ENCODE data around the gene CDH4. TPM values are rescaled to one million over a fixed set of nuclear protein-coding genes. Genes with fewer than 3 reads are reported as not detected.

Gene CDH4
- total RNA-seq, 1 donor from 2014 or later = 0.99 TPM

GRCh38 chr20:61801428-61801827 lies 549.4 kb downstream of the CDH4 start:
- H3K27me3 Mint-ChIP-seq (ENCODE audit: low read depth) = peaks cover 24% of the 10 kb centered on the region
- peak; percentile 27 for DNase-seq (ENCODE audit: low spot score)
- peaks cover 3% of the 10 kb centered on the region for H3K4me1 Mint-ChIP-seq (ENCODE audit: low read depth)
- H3K27ac Mint-ChIP-seq (ENCODE audit: unreplicated experiment) = no peak overlapping the region
- no peaks in the 10 kb centered on the region for H3K36me3 Mint-ChIP-seq (ENCODE audit: low read depth)
- no peak for TF ChIP-seq CTCF (IDR thresholded peaks at IDR 0.05)
- H3K9me3 Mint-ChIP-seq (ENCODE audit: low read depth) = no peaks in the 10 kb centered on the region
- no peak overlapping the region for H3K4me3 Mint-ChIP-seq (ENCODE audit: unreplicated experiment)

- no peak for TF ChIP-seq CTCF (IDR thresholded peaks at IDR 0.05)
- peak; percentile 59 for DNase-seq (ENCODE audit: low spot score)
- peaks cover 28% of the 10 kb centered on the region for H3K27me3 Mint-ChIP-seq (ENCODE audit: low read depth)
- H3K27ac Mint-ChIP-seq (ENCODE audit: unreplicated experiment) = no peak overlapping the region
- no peak overlapping the region for H3K4me3 Mint-ChIP-seq (ENCODE audit: unreplicated experiment)
- H3K36me3 Mint-ChIP-seq (ENCODE audit: low read depth) = no peaks in the 10 kb centered on the region
- no peaks in the 10 kb centered on the region for H3K9me3 Mint-ChIP-seq (ENCODE audit: low read depth)
- peaks cover 3% of the 10 kb centered on the region for H3K4me1 Mint-ChIP-seq (ENCODE audit: low read depth)
Measured at GRCh38 chr20:61801857-61802442, 549.9 kb downstream of the CDH4 start.

- no peak for TF ChIP-seq CTCF (IDR thresholded peaks at IDR 0.05)
- H3K27ac Mint-ChIP-seq (ENCODE audit: unreplicated experiment) = no peak overlapping the region
- H3K36me3 Mint-ChIP-seq (ENCODE audit: low read depth) = no peaks in the 10 kb centered on the region
- no peak overlapping the region for H3K4me3 Mint-ChIP-seq (ENCODE audit: unreplicated experiment)
- H3K27me3 Mint-ChIP-seq (ENCODE audit: low read depth) = peaks cover 31% of the 10 kb centered on the region
- H3K9me3 Mint-ChIP-seq (ENCODE audit: low read depth) = no peaks in the 10 kb centered on the region
- peaks cover 3% of the 10 kb centered on the region for H3K4me1 Mint-ChIP-seq (ENCODE audit: low read depth)
- peak; percentile 92 for DNase-seq (ENCODE audit: low spot score)
Measured at GRCh38 chr20:61802721-61803311, 550.8 kb downstream of the CDH4 start.

- Mint-ChIP-seq H3K4me3 (ENCODE audit: unreplicated experiment) (no peak overlapping the region), H3K9me3 (ENCODE audit: low read depth) (no peaks in the 10 kb centered on the region), H3K27ac (ENCODE audit: unreplicated experiment) (no peak overlapping the region), H3K4me1 (ENCODE audit: low read depth) (peaks cover 3% of the 10 kb centered on the region), H3K36me3 (ENCODE audit: low read depth) (no peaks in the 10 kb centered on the region), H3K27me3 (ENCODE audit: low read depth) (peaks cover 33% of the 10 kb centered on the region)
- peak; percentile 42 for DNase-seq (ENCODE audit: low spot score)
- no peak for TF ChIP-seq CTCF (IDR thresholded peaks at IDR 0.05)
Measured at GRCh38 chr20:61803416-61803914, 551.4 kb downstream of the CDH4 start.

GRCh38 chr20:61803915-61804751 lies 552.1 kb downstream of the CDH4 start:
- TF ChIP-seq CTCF (IDR thresholded peaks at IDR 0.05) = no peak
- peak; percentile 84 for DNase-seq (ENCODE audit: low spot score)
- no peaks in the 10 kb centered on the region for H3K9me3 Mint-ChIP-seq (ENCODE audit: low read depth)
- H3K4me1 Mint-ChIP-seq (ENCODE audit: low read depth) = peaks cover 3% of the 10 kb centered on the region
- H3K27me3 Mint-ChIP-seq (ENCODE audit: low read depth) = peaks cover 40% of the 10 kb centered on the region
- no peaks in the 10 kb centered on the region for H3K36me3 Mint-ChIP-seq (ENCODE audit: low read depth)
- H3K27ac Mint-ChIP-seq (ENCODE audit: unreplicated experiment) = no peak overlapping the region
- peak overlapping the region; percentile 16 for H3K4me3 Mint-ChIP-seq (ENCODE audit: unreplicated experiment)
